Activated CD4-positive, alpha-beta T cell treated with anti-CD3 and anti-CD28 coated beads for 24 hours (primary cell): ENCODE data around the gene PGAM2.
"Not testable (repeated sequence)": the region's sequence is repeated elsewhere in the genome, so short reads cannot be mapped to it uniquely, and the experiment has no call there.

ENCODE experiments used
- DNase-seq, 2 donors: peaks; one replicate each; pipeline ENCODE4 v3.0.0-alpha.2; 2020; ENCODE audit warnings: low read depth in 2 of 2

The PGAM2 gene

DNA sequence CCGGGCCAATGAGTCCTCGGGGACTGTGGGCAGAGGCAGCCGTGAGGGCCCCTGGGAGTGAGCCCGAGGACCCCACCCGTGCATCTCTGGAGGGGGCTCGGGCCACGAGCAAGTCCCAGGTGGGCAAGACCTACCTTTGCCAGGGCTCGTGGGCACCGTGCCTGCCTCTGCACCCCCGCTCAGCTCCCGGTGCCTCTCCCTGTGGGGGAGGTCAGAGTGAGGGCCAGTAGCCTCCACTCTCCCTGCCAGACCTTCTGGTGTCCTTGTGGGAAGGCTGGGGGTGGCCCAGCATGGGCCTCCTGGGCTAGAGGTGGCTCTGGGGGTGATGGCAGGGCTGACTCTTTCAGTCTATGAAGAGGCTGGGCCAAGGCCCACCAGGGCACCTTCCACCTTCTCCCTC, 35.9 kb downstream of the PGAM2 start:
- DNase-seq = not testable (repeated sequence)

DNA sequence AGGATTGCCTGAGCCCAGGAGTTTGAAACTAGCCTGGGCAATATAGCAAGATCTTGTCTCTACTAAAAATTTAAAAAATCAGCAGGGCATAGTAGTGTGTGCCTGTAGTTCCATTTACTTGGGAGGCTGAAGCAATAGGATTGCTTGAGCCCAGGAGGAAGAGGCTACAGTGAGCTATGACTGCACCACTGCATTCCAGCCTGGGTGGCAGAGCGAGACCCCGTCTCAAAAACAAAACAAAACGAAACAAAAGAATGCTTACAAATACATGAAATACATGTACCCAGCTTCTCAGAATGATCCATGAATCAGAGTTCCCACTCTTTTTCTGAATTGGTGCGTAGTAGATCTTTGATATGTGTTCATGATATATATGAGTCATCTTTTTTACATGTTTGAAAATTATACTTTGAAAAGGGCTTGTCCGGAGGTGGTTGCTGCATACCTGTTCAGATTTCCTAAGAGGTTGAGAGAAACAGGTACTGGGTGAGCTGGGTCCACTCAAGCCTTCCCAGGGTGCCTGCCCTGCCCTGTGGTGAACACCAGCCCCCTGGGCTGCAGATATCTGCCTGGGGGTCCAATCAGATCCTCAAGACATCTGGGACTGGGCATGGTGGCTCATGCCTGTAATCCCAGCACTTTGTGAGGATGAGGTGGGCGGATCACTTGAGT, 42.4 kb downstream of the PGAM2 start:
- DNase-seq = not testable (repeated sequence)

DNA sequence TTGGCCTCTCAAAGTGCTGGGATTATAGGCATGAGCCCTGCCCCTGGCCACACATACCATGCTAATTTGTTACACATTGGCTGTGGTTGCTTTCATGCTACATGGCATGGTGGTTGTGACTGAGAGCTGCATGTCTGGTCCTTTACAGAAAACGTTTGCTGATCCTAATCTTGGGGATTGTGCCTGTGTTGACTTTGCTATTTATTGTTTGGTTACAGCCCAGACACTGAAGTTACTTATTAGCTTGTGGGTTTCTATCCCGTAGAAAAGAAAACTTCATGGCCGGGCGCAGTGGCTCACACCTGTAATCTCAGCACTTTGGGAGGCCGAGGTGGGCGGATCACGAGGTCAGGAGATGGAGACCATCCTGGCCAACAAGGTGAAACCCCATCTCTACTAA, 43.3 kb downstream of the PGAM2 start:
- not testable (repeated sequence) for DNase-seq

DNA sequence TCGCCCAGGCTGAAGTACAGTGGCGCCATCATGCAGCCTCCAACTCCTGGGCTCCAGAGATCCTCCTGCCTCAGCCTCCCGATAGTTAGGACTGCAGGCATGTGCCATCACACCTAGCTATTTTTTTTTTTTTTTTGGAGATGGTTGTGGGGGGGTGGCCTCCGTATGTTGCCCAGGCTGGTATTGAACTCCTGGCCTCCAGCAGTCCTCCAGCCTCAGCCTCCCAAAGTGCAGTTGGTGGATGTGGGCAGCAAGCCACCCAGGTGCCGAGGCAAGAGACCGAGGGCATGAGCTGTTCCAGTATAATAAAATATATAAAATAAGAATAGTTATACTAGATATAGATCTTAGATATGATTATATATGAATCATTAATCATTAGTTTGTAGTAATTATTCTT, 45.5 kb downstream of the PGAM2 start:
- DNase-seq = not testable (repeated sequence)

DNA sequence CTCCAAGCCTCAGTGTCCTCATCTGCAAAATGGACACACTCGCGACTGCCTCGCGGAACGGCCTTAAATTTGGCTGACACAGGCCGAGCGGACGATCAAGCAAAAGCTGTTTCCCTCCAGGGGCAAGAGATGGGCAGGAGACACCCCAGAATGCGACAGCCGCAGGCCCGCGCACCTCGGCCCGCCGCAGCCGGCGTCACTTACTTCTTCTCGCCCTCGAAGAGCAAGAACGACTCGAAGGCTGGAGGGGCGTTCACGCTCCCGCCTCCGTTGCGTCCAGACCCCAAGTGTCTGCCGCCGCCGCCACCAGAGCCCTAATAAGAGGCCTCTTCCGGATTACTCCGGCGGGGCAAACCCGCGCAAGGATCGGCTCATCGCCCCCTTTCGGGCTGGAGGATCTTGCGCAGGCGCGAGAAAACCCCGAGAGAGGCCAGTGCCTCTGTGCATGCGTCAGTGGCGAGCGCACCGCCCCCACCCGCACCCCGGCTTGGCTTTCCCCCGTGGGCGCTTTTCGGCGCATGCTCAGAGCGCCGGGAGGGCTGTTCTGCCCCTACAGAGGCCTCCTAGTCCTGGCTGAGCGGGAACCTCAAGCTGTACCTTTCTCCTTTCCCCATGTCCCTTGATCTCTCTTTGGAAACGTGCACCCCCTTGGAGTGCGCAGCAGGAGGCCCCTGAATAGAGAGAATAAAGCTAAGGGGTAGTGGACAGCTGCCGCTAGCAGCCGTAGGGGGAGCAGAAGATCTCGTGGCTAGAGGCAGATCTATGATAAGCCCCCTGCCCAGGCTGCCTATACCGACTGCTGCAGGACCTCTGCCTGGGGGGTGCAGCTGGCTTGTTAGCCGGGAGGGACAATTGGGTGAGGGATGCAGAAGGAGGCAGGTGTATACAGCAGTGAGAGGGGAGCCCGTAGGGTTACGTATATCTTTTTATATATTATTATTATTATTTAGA, 46.2 kb downstream of the PGAM2 start:
- peak; percentile 98 to 99 for DNase-seq

DNA sequence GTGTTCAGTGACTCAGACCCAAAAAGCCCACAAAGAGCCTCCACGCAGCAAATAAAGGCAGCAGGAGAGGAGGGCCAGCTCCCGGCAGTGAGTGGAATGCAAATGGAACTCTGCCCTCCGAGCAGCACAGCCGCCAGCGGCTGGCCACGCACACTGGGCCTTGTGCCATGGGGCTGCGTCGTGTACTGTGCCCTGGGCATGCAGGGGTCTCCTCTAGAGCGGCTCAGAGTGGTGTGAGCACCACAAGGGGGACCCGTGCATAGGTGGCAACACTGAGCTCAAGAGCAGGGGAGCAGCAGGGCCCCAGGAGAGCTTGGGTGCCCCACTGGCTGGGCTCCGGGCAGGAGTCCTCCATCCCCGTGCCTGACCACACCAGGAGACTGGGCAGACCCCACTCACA, 50.3 kb downstream of the PGAM2 start:
- DNase-seq = not testable (repeated sequence)
